ENCODE results near the gene NOL8.

The NOL8 gene

GRCh38 chr9:92325269-92325990, at the start of gene NOL8, which contains the start of gene CENPP:
NOL8 (minus strand) TSS chr9:92325350; CDS start chr9:92324161, 1,189 bp downstream.
CENPP (plus strand) TSS chr9:92325953.
- FAIRE-seq: no peak
- peak; percentile 77 for DNase-seq (ENCODE audit: low spot score)

GRCh38 chr9:92373167-92373566, 48.0 kb upstream of the NOL8 start:
- FAIRE-seq (no peak), DNase-seq (ENCODE audit: low spot score) (no peak)

- no peak for DNase-seq (ENCODE audit: low spot score)
- FAIRE-seq: no peak
Measured at GRCh38 chr9:92369075-92369474, 43.9 kb upstream of the NOL8 start.

GRCh38 chr9:92360083-92360482, 34.9 kb upstream of the NOL8 start:
- DNase-seq (ENCODE audit: low spot score) (no peak), FAIRE-seq (no peak)

GRCh38 chr9:92359394-92359995, 34.3 kb upstream of the NOL8 start:
- DNase-seq (ENCODE audit: low spot score) (no peak), FAIRE-seq (no peak)

GRCh38 chr9:92353051-92353450, 27.9 kb upstream of the NOL8 start:
- FAIRE-seq: no peak

GRCh38 chr9:92350740-92351133, 25.6 kb upstream of the NOL8 start:
- DNase-seq (ENCODE audit: low spot score): no peak
- FAIRE-seq: no peak

More at GRCh38 chr9:92353051-92353450, 27.9 kb upstream of the NOL8 start:
- no peak for DNase-seq (ENCODE audit: low spot score)

- FAIRE-seq: no peak
- DNase-seq (ENCODE audit: low spot score): no peak
Measured at GRCh38 chr9:92349771-92350739, 24.9 kb upstream of the NOL8 start.

- FAIRE-seq (no peak), DNase-seq (ENCODE audit: low spot score) (no peak)
Measured at GRCh38 chr9:92345582-92345981, 20.4 kb upstream of the NOL8 start.

- peak; percentile 59 for FAIRE-seq
Measured at GRCh38 chr9:92342825-92343488, 17.8 kb upstream of the NOL8 start.

GRCh38 chr9:92341578-92341977, 16.4 kb upstream of the NOL8 start:
- FAIRE-seq (no peak), DNase-seq (ENCODE audit: low spot score) (no peak)

More at GRCh38 chr9:92342825-92343488, 17.8 kb upstream of the NOL8 start:
- DNase-seq (ENCODE audit: low spot score): no peak

GRCh38 chr9:92333282-92333634, 8.1 kb upstream of the NOL8 start:
- DNase-seq (ENCODE audit: low spot score): no peak
- FAIRE-seq: no peak

GRCh38 chr9:92332577-92333281, 7.6 kb upstream of the NOL8 start:
- DNase-seq (ENCODE audit: low spot score) (no peak), FAIRE-seq (no peak)

GRCh38 chr9:92328225-92328624, 3.1 kb upstream of the NOL8 start:
- FAIRE-seq: no peak
- DNase-seq (ENCODE audit: low spot score): no peak

- no peak for DNase-seq (ENCODE audit: low spot score)
- no peak for FAIRE-seq
Measured at GRCh38 chr9:92327283-92327850, 2.2 kb upstream of the NOL8 start.

- FAIRE-seq (no peak), DNase-seq (ENCODE audit: low spot score) (no peak)
Measured at GRCh38 chr9:92325991-92326500, 896 bp upstream of the NOL8 start.

GRCh38 chr9:92324889-92325268, 271 bp downstream of the NOL8 start:
- no peak for FAIRE-seq
- no peak for DNase-seq (ENCODE audit: low spot score)

GRCh38 chr9:92324431-92324830, 719 bp downstream of the NOL8 start:
- DNase-seq (ENCODE audit: low spot score) (no peak), FAIRE-seq (no peak)

- FAIRE-seq (no peak), DNase-seq (ENCODE audit: low spot score) (no peak)
Measured at GRCh38 chr9:92315456-92315855, 9.7 kb downstream of the NOL8 start.

- FAIRE-seq (no peak), DNase-seq (ENCODE audit: low spot score) (no peak)
Measured at GRCh38 chr9:92313624-92314012, 11.5 kb downstream of the NOL8 start.

All from RCC 7860 (cell line).